Measurements from ENCODE around the gene TMEM72.

TMEM72 gene

DNA sequence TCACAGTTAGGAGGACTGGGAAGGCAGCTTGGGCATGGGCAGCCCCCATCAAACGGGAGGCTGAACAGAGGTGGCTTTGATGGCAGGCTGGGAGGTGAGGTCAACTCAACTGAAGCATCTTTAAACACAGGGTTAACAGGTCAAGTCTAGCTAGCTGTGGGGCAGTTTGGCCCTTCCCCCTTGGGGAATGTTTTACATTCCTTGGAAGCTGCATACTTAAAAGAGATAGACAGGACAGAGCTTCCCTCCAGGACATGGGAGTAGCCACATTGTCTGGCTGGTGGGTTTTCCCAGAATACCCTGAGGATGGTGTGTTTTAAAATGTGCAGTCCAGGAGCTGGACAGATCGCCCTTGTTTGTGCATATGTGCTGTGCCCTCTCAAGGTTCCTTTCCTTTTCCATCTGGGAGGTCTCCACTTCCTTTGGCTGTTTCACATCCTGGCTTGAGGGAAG, 41.7 kb downstream of the TMEM72 start:
- TF ChIP-seq, protein P1, sequence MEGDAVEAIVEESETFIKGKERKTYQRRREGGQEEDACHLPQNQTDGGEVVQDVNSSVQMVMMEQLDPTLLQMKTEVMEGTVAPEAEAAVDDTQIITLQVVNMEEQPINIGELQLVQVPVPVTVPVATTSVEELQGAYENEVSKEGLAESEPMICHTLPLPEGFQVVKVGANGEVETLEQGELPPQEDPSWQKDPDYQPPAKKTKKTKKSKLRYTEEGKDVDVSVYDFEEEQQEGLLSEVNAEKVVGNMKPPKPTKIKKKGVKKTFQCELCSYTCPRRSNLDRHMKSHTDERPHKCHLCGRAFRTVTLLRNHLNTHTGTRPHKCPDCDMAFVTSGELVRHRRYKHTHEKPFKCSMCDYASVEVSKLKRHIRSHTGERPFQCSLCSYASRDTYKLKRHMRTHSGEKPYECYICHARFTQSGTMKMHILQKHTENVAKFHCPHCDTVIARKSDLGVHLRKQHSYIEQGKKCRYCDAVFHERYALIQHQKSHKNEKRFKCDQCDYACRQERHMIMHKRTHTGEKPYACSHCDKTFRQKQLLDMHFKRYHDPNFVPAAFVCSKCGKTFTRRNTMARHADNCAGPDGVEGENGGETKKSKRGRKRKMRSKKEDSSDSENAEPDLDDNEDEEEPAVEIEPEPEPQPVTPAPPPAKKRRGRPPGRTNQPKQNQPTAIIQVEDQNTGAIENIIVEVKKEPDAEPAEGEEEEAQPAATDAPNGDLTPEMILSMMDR (IDR thresholded peaks at IDR 0.05; ENCODE audit: insufficient read depth, low read depth, low read length, missing control alignments): no peak
- DNase-seq (ENCODE audit: low read depth): no peak

DNA sequence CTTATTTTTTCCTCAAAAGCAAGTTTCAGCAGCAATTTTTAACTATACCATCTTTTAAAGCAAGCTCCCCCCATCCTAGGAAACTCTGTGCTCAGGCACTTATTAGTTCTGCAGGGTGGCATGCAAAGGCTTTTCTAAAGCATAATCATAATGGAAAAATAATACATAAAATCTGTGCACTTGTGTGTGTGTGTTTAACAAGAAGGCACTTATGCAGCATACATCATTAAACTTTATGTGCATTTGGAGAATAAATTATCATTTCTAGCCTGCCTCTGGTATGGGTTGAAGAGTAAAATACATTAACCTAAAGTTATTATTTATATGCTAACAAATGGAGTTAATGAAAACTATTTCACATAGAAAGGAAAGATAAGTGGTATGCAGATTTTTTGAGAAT, 42.9 kb downstream of the TMEM72 start:
- no peak overlapping the region for H3K4me3 ChIP-seq (ENCODE audit: low read depth, low read length)
- DNase-seq (ENCODE audit: low read depth): no peak
- TF ChIP-seq, protein P1 (IDR thresholded peaks at IDR 0.05; ENCODE audit: insufficient read depth, low read depth, low read length, missing control alignments): no peak

More for the DNA sequence above, 41.7 kb downstream of the TMEM72 start:
- H3K4me3 ChIP-seq (ENCODE audit: low read depth, low read length): no peak overlapping the region

DNA sequence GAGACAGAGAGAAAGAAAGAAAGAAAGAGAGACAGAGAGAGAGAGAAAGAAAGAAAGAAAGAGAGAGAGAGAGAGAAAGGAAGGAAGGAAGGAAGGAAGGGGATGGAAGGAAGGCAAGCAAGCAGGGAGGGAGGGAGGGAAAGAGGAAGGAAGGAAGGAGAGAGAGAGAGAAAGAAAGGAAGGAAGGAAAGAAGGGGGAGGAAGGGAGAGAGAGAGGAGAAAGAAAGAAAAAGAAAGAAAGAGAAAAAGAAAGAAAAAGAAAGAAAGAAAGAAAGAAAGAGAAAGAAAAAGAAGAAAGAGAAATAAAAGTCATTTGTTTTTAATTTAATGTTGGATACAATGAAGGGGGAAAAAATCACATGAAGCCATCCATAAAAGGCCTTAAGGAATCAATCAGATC, 43.8 kb downstream of the TMEM72 start:
- TF ChIP-seq, protein P1 (IDR thresholded peaks at IDR 0.05; ENCODE audit: insufficient read depth, low read depth, low read length, missing control alignments): no peak
- DNase-seq (ENCODE audit: low read depth): no peak
- H3K4me3 ChIP-seq (ENCODE audit: low read depth, low read length): no peak overlapping the region

DNA sequence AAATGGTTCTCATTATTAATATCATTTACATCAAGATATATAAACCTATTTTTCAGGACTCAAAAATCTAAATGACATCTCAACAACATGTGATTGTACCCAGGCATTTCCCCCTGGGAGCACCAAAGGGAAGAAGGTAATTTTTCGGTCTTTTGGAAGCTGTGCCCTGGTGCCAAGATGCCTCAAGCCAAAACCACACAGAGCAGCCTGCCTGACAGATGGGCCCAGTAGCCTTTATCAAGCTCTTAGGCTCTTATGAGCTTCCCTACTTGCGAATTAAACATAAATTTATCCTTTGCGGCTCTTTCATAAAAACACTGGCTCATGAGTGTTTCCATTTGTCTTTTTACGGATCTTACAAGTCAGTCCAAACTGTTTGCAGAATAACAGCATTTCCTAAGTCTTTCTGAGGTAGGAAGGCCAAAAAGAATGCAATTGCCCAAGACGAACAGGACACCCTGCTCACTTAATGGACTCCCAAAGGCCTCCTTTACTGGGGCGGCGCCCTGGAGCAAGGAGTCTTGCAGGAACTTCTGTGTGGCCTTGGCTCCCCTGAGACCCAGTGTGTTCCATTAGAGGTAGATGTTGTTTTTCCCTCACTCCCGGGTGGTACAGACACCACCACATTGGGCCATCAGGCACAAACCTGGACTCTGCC, 44.4 kb downstream of the TMEM72 start:
- H3K4me3 ChIP-seq (ENCODE audit: low read depth, low read length): no peak overlapping the region
- TF ChIP-seq, protein P1 (IDR thresholded peaks at IDR 0.05; ENCODE audit: insufficient read depth, low read depth, low read length, missing control alignments): no peak
- DNase-seq (ENCODE audit: low read depth): no peak

DNA sequence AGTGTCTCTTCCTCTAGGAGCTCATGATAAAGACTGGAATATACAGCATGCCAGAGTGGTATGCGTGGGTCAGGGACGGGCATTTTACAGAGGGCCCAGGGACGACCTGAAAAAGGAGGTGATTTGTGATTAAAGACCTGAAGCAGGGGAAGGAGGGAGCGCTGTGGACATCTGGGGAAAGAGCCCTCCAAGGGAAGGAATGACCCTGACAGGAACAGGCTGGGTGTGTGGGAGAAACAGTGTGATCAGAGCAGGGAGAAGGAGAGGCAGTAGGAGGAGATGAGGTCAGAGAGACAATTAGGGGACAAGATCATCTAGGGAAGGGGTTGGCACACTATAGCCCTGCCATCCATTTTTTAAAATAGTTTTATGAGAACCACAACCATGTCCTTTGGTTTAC, 45.1 kb downstream of the TMEM72 start:
- H3K4me3 ChIP-seq (ENCODE audit: low read depth, low read length): no peak overlapping the region
- TF ChIP-seq, protein P1 (IDR thresholded peaks at IDR 0.05; ENCODE audit: insufficient read depth, low read depth, low read length, missing control alignments): no peak

DNA sequence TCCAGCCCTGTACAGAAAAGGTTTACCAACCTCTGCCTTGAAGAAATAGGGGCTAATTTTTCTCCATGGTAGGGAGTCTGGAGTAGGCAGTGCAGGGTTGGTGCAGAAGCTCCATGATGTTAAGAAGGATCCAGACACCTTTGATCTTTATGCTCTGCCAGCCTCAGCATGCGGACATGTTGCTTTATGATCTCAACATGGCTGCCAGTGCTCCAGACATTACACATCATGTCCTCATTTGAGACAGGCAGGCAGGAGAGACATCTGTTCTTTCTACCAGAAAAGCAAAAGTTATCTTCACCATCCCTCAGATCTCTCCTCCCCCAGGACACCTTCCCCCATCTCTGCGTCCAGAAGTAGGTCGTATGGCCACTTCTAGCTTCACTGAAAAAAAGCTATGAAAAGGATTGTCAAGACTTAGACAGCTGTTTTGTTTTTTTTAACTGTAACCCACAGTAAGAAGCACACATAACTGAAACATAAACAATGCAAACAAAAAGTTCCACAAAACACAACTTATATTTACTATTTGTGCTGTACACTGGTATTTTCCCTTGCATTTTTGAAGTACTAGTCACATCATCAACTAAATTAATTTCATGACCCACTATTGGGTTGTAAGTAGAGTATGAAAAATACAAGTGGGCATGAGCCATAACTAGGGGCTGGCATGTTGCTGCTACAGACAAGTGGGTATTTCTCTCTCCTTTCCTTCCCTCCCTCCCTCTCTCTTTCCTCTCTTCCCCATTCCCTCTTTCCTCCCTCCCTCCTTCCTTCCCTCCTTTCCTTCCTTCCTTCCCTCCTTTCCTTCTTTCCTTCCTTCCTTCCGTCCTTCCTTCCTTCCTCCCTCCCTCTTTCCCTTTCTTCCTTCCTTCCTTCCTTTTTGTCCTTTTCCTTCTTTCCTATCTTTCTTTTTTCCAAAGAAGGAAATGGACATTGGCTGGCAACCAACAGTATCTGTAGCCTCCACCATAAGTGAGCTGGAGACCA, 45.9 kb downstream of the TMEM72 start:
- DNase-seq (ENCODE audit: low read depth): no peak
- TF ChIP-seq, protein P1 (IDR thresholded peaks at IDR 0.05; ENCODE audit: insufficient read depth, low read depth, low read length, missing control alignments): no peak
- no peak overlapping the region for H3K4me3 ChIP-seq (ENCODE audit: low read depth, low read length)

More for the DNA sequence above, 45.1 kb downstream of the TMEM72 start:
- no peak for DNase-seq (ENCODE audit: low read depth)

All from GM12865 (cell line).